GM12873 (cell line): ENCODE data around the gene KDM3A.

ENCODE experiments used
- CTCF ChIP-seq: IDR thresholded peaks from 2 replicates; pipeline ENCODE4 v1.5.1; 2012; ENCODE audit warnings: low read depth, mild to moderate bottlenecking, moderate library complexity, low read length, control low read depth; ENCODE audit not compliant: insufficient read depth; ENCODE audit errors: missing control alignments

KDM3A gene

GRCh38 chr2:86435531-86435930, 5.6 kb upstream of the KDM3A start:
- TF ChIP-seq CTCF: no peak

GRCh38 chr2:86436328-86436727, 4.8 kb upstream of the KDM3A start:
- no peak for TF ChIP-seq CTCF

- no peak for TF ChIP-seq CTCF
These were observed 1.1 kb upstream of the KDM3A start for GRCh38 chr2:86439879-86440630.

GRCh38 chr2:86441392-86441881, 266 bp downstream of the KDM3A start:
- no peak for TF ChIP-seq CTCF

- no peak for TF ChIP-seq CTCF
These were observed 891 bp downstream of the KDM3A start for GRCh38 chr2:86441882-86442641.

- TF ChIP-seq CTCF: no peak
These were observed 1.5 kb downstream of the KDM3A start for GRCh38 chr2:86442642-86443005.

GRCh38 chr2:86443631-86444350, 2.6 kb downstream of the KDM3A start:
- TF ChIP-seq CTCF: no peak
